Hepatocyte (in vitro differentiated cells): ENCODE results near the gene SYT12. TPM values are rescaled to one million over a fixed set of nuclear protein-coding genes. Genes with fewer than 3 reads are reported as not detected.

ENCODE experiments used
- DNase-seq: peaks from one replicate; pipeline ENCODE4 v3.0.0-alpha.2; 2016; ENCODE audit warnings: low spot score
- H2AFZ ChIP-seq: fragments of 200-600 bp; sonication (generic); 2 replicates; pipeline ENCODE4 v1.6.0; 2016; ENCODE audit warnings: antibody characterized with exemption, mild to moderate bottlenecking
- H3K27ac ChIP-seq: fragments of 200-600 bp; sonication (generic); 2 replicates; pipeline ENCODE4 v1.5.1; 2016; ENCODE audit warnings: mild to moderate bottlenecking
- H3K27me3 ChIP-seq: fragments of 200-600 bp; sonication (generic); 2 replicates; pipeline ENCODE4 v1.6.1; 2016
- H3K36me3 ChIP-seq: fragments of 200-600 bp; sonication (generic); replicated peaks from 2 replicates; pipeline ENCODE4 v1.5.1; 2016; ENCODE audit warnings: low read depth; ENCODE audit not compliant: insufficient read depth
- H3K4me1 ChIP-seq: fragments of 200-600 bp; sonication (generic); 2 replicates; pipeline ENCODE4 v1.5.1; 2016; ENCODE audit warnings: mild to moderate bottlenecking, moderate library complexity; ENCODE audit not compliant: insufficient read depth
- H3K4me2 ChIP-seq: fragments of 200-600 bp; sonication (generic); 2 replicates; pipeline ENCODE4 v1.6.0; 2016
- H3K4me3 ChIP-seq: fragments of 200-600 bp; sonication (generic); 2 replicates; pipeline ENCODE4 v1.5.1; 2016; ENCODE audit warnings: mild to moderate bottlenecking
- H3K79me2 ChIP-seq: fragments of 200-600 bp; sonication (generic); 2 replicates; pipeline ENCODE4 v1.6.0; 2017; ENCODE audit warnings: mild to moderate bottlenecking
- H3K9me2 ChIP-seq: fragments of 200-600 bp; sonication (generic); replicated peaks from 2 replicates; pipeline ENCODE4 v1.6.0; 2017; ENCODE audit warnings: mild to moderate bottlenecking; ENCODE audit not compliant: insufficient read depth
- H3K9me3 ChIP-seq: fragments of 200-600 bp; sonication (generic); 2 replicates; pipeline ENCODE4 v1.5.1; 2016; ENCODE audit warnings: low read depth, mild to moderate bottlenecking
- H4K20me1 ChIP-seq: fragments of 200-600 bp; sonication (generic); 2 replicates; pipeline ENCODE4 v1.6.0; 2016; ENCODE audit warnings: mild to moderate bottlenecking; ENCODE audit not compliant: insufficient read depth, poor library complexity, severe bottlenecking
- EZH2 ChIP-seq: fragments of 200-600 bp; sonication (generic); IDR thresholded peaks from 2 replicates; pipeline ENCODE4 v1.6.1; 2016; ENCODE audit warnings: antibody characterized with exemption, mild to moderate bottlenecking, borderline replicate concordance
- EZH2phosphoT487 ChIP-seq: fragments of 200-600 bp; sonication (generic); IDR thresholded peaks from one replicate; pipeline ENCODE4 v1.6.1; 2018; ENCODE audit warnings: antibody characterized with exemption, mild to moderate bottlenecking, low read depth, moderate library complexity; ENCODE audit not compliant: unreplicated experiment, severe bottlenecking
- WGBS: methylation state at CpG from one replicate; pipeline ENCODE4 v1.1.6; 2016; ENCODE audit warnings: low lambda C conversion rate; ENCODE audit errors: missing lambda C conversion rate; 5-methylcytosine and 5-hydroxymethylcytosine counted together
- polyA plus RNA-seq: library from polyadenylated mRNA; unstranded; fragments of >200 nt; fragmentation: Nextera tagmentation; extraction: Ambion mirVana; gene quantifications from 2 replicates; pipeline ENCODE4 v1.2.1, GENCODE V29; 2016
- total RNA-seq: library from RNA; depleted of rRNA; stranded (reverse); fragments of >200 nt; gene quantifications from 2 replicates; pipeline ENCODE4 v1.2.3, GENCODE V29; 2014
- TF ChIP-seq, protein P1 (sequence below): fragments of 200-600 bp; sonication (generic); IDR thresholded peaks from 2 replicates; pipeline ENCODE4 v1.5.1; 2016; ENCODE audit warnings: antibody characterized with exemption, mild to moderate bottlenecking; ENCODE audit not compliant: poor library complexity

SYT12 gene
- total and polyA plus RNA-seq, 2 experiments from 2014 or later: 0.27 to 0.50 TPM

DNA sequence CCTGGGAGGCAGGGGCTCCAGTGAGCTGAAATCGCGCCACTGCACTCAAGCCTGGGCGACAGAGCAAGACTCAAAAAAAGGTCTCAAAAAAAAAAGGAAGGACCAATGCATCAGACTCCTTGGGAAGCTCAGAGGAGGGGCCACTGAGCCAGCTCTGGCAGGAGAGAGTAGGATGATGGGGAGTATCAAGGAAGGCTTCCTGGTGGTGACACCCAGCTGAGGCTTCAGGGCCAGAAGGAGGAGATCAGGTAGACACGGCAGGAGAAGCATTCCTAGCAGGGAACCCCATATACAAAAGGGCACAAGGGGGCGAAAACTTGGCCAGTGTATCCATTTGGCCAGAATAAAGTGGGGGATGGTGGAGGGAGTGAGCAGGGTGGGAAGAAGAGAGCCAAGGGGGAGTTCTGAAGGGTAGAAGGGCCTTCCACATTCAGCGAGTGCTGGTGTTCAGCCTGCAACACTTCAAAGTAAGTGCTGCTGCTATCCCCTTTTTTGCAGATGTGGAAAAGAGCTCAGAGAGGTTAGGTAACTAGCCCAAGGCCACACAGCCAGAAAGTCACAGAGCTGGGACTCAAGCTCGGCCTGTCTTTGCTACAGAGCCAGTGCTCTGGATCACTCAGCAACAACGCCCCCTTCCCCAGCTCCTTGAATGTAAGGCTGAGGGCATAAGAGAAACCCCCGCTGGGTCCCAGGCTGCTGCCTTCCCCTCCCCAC, 28.4 kb downstream of the SYT12 start:
- DNase-seq: no peak
- Histone ChIP-seq H3K27me3 (no peaks in the 10 kb centered on the region), H3K4me1 (peaks cover 20% of the 10 kb centered on the region), H3K9me2 (no peaks in the 10 kb centered on the region), H4K20me1 (no peaks in the 10 kb centered on the region), H3K79me2 (peaks cover 1% of the 10 kb centered on the region), H3K4me2 (no peak overlapping the region), H3K36me3 (no peaks in the 10 kb centered on the region), H3K27ac (no peak overlapping the region), H3K9me3 (no peaks in the 10 kb centered on the region), H2AFZ (no peak overlapping the region), H3K4me3 (no peak overlapping the region)
- TF ChIP-seq, protein P1, sequence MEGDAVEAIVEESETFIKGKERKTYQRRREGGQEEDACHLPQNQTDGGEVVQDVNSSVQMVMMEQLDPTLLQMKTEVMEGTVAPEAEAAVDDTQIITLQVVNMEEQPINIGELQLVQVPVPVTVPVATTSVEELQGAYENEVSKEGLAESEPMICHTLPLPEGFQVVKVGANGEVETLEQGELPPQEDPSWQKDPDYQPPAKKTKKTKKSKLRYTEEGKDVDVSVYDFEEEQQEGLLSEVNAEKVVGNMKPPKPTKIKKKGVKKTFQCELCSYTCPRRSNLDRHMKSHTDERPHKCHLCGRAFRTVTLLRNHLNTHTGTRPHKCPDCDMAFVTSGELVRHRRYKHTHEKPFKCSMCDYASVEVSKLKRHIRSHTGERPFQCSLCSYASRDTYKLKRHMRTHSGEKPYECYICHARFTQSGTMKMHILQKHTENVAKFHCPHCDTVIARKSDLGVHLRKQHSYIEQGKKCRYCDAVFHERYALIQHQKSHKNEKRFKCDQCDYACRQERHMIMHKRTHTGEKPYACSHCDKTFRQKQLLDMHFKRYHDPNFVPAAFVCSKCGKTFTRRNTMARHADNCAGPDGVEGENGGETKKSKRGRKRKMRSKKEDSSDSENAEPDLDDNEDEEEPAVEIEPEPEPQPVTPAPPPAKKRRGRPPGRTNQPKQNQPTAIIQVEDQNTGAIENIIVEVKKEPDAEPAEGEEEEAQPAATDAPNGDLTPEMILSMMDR: no peak
- TF ChIP-seq EZH2 (no peak), EZH2phosphoT487 (no peak)
- 86% methylated on average over 9 of the region's 9 CpGs for WGBS

DNA sequence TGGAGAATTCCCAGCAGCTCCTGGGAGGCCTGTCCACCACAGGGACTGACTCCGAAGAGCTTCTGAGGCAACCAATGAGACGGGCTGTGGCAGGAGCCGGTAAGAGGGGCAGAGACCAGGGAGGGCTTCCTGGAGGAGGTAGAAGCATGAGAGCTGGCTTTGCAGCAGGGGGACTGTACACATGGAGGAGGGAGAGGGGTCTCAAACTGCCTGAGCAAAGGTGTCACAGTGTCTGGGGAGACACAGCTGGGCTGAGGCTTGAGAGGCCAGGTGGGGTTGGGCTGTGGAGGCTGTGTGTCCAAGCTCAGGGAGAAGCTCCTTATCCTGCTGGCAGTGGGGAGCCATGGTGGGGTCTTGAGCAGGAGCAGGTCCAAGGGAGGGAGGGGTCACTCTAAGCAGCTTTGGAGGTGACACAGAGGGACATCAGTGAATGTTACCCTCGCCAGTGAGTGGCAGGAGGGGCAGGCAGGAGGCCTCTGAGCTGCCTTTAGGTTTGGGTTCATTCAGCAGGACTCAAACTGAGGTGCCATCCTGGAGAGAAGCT, 29.1 kb downstream of the SYT12 start:
- no peaks in the 10 kb centered on the region for H3K9me3 ChIP-seq
- H2AFZ ChIP-seq: no peak overlapping the region
- no peak overlapping the region for H3K4me3 ChIP-seq
- peaks cover 2% of the 10 kb centered on the region for H3K79me2 ChIP-seq
- no peak for DNase-seq
- H3K4me1 ChIP-seq: peaks cover 24% of the 10 kb centered on the region
- no peaks in the 10 kb centered on the region for H3K27me3 ChIP-seq
- H3K9me2 ChIP-seq: no peaks in the 10 kb centered on the region
- WGBS: 96% methylated on average over 4 of the region's 4 CpGs
- no peak for TF ChIP-seq EZH2
- TF ChIP-seq EZH2phosphoT487: no peak
- TF ChIP-seq, protein P1: no peak
- no peak overlapping the region for H3K27ac ChIP-seq
- no peaks in the 10 kb centered on the region for H4K20me1 ChIP-seq
- no peaks in the 10 kb centered on the region for H3K36me3 ChIP-seq
- H3K4me2 ChIP-seq: no peak overlapping the region

DNA sequence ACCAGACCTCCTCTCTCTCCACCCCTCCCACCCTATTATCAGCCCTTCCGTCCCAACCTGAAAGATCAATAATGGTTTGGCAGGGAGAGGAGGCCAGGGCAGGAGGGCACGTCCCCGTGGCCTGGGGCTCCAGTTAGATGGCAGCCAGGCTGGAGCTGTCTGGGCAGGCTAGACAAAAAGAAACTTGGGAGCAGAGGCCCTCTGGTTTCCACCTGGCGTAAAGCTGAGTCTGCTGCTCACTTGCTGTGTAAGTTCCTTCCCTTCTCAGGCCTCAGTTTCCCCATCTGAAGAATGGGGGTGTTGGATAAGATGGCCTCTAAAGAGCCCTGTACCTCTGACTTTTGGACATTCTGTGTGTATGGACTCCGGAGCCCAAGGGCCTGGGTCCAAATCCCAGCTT, 30.0 kb downstream of the SYT12 start:
- Histone ChIP-seq H4K20me1 (no peaks in the 10 kb centered on the region), H3K4me1 (peaks cover 31% of the 10 kb centered on the region), H3K9me2 (no peaks in the 10 kb centered on the region), H2AFZ (no peak overlapping the region), H3K4me3 (no peak overlapping the region), H3K27me3 (no peaks in the 10 kb centered on the region), H3K9me3 (no peaks in the 10 kb centered on the region), H3K36me3 (no peaks in the 10 kb centered on the region), H3K27ac (no peak overlapping the region), H3K4me2 (no peak overlapping the region), H3K79me2 (peaks cover 11% of the 10 kb centered on the region)
- DNase-seq: no peak
- TF ChIP-seq, protein P1: no peak
- TF ChIP-seq EZH2: no peak
- TF ChIP-seq EZH2phosphoT487: no peak
- WGBS: 89% methylated on average over 5 of the region's 5 CpGs
